GM12875 (cell line): Measurements from ENCODE around the gene NACC2.
"Not testable (repeated sequence)": the region's sequence is repeated elsewhere in the genome, so short reads cannot be mapped to it uniquely, and the experiment has no call there.

Experiments used
- H3K4me3 ChIP-seq: one replicate; pipeline ENCODE4 v1.5.1; 2011; ENCODE audit warnings: low read depth, low read length, control low read depth
- TF ChIP-seq, protein P1 (sequence below): IDR thresholded peaks from 2 replicates; pipeline ENCODE4 v1.5.1; 2011; ENCODE audit warnings: low read depth, mild to moderate bottlenecking, control low read depth, inconsistent platforms, low read length, moderate library complexity, borderline replicate concordance; ENCODE audit not compliant: insufficient read depth

NACC2 gene

DNA sequence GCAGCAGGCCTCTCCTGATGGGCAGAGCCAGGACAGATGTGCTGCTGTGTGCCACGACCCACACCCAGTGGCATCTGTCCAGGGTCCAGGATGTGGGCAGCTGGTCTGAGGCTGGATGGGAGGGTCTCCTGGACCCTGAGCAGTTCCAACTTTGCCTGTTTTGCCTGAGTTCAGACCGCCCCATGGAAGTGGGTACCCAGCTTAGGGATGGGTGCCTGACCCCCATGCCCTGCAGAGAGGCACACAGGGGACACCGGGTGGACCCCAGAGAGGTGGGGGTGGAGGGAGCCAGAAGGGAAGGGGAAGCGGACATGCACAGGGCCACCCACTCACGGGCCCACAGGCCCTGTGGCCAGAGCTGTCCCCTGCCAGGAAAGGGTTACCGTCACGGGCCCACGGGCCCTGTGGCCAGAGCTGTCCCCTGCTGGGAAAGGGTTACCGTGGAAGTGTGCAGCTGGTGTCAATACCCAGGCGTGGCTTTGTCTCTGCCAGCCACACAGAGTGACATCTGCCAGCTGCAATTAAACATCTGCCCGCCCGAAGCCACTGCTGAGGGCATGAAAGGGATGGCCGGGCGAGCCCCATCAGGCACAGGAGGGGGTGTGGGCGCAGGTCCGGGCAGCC lies 50.0 kb downstream of the NACC2 start:
- TF ChIP-seq, protein P1, sequence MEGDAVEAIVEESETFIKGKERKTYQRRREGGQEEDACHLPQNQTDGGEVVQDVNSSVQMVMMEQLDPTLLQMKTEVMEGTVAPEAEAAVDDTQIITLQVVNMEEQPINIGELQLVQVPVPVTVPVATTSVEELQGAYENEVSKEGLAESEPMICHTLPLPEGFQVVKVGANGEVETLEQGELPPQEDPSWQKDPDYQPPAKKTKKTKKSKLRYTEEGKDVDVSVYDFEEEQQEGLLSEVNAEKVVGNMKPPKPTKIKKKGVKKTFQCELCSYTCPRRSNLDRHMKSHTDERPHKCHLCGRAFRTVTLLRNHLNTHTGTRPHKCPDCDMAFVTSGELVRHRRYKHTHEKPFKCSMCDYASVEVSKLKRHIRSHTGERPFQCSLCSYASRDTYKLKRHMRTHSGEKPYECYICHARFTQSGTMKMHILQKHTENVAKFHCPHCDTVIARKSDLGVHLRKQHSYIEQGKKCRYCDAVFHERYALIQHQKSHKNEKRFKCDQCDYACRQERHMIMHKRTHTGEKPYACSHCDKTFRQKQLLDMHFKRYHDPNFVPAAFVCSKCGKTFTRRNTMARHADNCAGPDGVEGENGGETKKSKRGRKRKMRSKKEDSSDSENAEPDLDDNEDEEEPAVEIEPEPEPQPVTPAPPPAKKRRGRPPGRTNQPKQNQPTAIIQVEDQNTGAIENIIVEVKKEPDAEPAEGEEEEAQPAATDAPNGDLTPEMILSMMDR, result no peak
- no peak overlapping the region for H3K4me3 ChIP-seq

DNA sequence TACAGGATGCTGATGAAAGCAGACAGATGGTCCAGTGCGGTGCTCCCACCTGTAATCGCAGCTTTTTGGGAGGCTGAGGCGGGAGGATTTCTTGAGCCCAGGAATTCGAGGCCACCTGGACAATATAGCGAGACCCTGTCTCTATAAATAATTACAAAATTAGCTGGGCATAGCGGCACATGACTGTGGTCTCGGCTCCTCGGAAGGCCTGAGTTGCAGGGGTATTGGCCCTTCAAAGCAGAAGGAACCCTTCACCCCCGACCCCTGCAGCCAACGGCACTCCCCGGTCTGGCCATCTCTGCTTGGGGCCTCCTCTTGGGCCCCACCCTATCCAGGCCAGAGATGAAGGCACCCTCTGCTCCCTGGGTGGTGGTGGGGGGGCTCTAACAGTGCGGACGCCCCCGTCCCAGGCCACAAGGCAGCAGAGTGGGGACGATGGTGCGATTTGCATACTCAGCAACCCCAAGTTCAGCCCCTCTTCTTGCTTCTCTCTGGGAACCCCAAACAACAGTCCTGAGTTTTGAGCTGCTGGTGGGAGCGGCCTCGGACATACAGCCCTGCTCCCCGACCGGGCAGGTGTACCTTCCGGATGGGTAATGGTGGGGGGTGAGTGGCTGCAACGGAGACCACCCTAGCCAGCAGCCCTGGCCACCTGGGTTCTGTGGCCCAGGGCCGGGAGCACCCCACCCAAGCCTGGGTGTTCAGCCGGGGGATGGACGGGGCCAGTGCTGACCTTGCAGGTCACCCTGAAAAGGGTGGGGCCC lies 50.7 kb downstream of the NACC2 start:
- H3K4me3 ChIP-seq, result no peak overlapping the region
- TF ChIP-seq, protein P1, result no peak

DNA sequence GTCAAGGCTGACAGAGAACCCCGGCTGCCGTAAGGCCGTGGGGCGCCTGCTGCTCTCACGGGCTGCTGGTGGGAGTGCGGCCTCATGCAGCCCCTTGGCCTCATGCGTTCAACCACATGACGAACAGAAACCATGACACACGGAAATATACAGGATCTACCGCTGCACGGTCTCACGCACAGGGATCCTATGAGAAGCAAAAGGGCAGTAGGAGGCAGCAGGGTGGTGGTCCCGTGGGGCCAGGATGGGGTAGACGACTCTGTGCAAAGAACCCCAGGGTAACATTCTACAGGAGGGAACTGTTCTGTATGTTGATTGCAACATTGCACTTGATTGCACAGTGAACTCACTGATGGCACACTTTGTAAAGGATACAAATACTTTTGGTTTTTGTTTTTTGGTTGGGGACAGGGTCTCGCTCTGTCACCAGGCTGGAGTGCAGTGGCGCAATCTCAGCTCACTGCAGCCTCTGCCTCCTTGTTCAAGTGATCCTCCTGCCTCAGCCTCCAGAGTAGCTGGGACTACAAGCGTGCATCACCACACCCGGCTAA lies 51.6 kb downstream of the NACC2 start:
- H3K4me3 ChIP-seq, result no peak overlapping the region
- TF ChIP-seq, protein P1, result no peak

DNA sequence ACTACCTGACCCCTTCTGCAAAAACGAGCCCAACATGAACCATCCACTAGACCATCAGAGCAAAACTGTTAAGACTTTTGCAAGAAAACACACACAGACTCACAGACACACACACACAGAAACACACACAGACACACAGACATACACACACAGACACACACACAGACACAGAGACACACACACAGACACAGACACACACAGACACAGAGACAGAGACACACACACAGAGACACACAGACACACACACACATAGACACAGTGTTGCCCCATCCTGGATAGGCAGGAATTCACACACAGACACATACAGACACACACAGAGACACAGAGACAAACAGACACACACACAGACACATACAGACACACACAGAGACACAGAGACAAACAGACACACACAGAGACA lies 52.5 kb downstream of the NACC2 start:
- TF ChIP-seq, protein P1, result no peak

DNA sequence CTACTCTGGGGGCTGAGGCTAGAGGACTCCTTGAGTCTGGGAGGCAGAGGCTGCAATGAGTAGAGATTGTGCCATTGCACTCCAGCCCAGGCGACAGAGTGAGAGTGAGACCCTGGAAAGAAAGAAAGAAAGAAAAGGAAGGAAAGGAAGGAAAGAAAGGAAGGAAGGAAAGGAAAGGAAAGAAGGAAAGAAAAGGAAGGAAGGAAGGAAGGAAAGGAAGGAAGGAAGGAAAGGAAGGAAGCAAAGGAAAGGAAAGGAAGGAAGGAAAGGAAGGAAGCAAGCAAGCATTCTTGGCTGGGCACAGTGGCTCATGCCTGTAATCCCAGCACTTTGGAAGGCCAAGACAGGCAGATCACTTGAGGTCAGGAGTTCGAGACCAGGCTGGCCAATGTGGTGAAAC lies 54.2 kb downstream of the NACC2 start:
- not testable (repeated sequence) for H3K4me3 ChIP-seq

More for the DNA sequence above, 52.5 kb downstream of the NACC2 start:
- no peak overlapping the region for H3K4me3 ChIP-seq

DNA sequence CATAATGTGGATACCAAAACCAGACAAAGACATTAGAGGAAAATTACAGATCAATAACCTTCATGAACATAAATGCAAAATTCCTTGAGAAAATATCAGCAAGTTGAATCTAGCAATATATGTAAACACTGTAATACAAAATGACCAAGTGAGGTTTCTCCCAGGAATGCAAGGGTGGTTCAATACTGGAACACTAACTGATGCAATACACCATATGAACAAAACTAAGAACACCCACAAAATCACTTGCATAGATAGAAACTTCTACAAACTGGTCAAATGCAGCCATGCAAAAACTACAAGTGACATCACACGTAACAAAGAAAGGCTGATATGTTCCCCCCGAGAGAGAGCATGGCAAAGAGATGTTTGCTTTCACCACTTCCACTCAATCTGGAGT lies 55.6 kb downstream of the NACC2 start:
- H3K4me3 ChIP-seq, result no peak overlapping the region
- TF ChIP-seq, protein P1, result no peak

DNA sequence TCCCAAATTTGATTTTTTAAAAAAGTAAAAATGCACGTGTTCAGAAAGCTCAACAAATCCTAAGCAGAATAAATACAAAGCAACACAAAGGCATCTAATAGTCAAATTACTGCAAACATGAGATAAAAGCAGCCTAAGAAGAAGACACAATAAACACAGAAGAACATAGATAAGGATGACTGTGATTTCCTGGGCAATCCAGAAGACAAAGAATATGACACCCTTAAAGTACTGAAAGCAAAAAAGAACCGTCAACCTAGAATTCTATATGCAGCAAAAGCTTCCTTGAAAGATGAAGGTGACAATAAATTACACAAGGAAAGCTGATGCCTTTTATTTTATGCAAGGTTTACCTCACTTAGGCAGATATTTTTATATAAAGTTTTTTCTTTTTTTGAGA lies 58.2 kb downstream of the NACC2 start:
- TF ChIP-seq, protein P1, result no peak
- no peak overlapping the region for H3K4me3 ChIP-seq
